ENCODE measurements around the gene TMIGD3.
"Not testable (repeated sequence)": the region's sequence is repeated elsewhere in the genome, so short reads cannot be mapped to it uniquely, and the experiment has no call there.

TMIGD3 gene

DNA sequence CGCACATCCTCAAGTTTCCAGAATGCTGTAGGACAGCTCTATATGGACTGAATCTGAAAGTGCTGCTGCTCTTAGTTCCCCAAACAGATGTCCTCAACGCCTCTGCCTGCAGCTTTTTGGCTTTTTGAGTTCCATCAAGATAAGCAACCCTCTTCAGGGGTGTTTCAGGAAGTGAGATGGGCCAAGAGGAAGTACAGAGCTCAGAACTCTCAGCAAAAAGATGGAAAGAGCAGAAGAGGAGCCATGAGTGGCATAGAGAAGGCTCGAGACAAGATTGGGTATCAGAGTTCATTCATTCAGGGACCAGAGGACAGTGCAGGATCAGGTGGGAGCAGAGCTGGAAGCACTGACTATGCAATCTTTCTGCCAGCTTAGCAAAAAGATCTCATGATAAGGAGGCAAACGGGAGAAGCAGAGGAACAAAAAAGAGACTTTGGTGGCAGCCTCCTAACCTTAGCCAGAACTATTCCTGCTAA is at the start of gene TMIGD3, which contains the start of gene ADORA3:
TMIGD3 (minus strand) TSS at position 49 of the 476 bp plus-strand sequence. CDS start 279 bp downstream, outside the sequence.
ADORA3 (minus strand) TSS at position 49 of the 476 bp plus-strand sequence. CDS start 279 bp downstream, outside the sequence.
- intact Hi-C loops (cut with DNase I), result no loop called here
- no peak for DNase-seq

DNA sequence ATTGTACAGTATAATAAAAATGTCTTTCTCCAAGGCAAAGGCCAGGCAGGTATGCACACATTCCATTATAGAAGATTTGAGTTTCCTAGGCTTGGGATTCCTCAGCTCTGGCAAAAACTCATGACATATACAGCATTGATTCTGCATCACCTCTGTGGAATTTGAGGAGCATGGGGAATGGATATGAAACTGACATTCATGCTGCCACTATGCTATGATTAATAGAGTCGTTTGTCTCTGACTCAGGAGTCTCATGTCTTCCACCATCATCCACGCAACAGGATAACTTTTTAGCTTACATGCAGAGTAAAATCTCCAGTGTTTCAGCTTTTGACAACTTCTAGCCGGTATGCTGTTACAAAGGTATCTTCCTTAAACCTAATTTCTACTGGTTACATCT is 49.8 kb upstream of the TMIGD3 start:
- intact Hi-C loops (cut with DNase I), result no loop called here
- DNase-seq, result no peak

DNA sequence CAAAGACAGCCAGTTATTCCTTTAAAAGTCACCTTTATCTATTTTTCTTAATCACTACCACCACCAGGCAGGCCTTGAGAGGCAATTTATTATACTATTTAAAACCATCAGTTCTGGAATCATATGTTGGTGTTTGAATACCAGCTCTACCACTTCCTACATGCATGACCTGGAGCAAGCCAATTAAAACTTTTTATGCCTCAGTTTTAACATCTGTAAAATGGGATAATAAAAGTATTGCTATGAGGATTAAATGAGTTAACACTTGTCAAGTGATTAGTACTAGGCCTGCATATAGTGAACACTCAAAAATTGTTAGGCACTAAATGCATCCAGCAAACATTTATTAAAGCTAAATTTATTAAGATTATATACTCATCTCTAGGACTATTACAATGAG is 49.2 kb upstream of the TMIGD3 start:
- intact Hi-C loops (cut with DNase I), result no loop called here
- DNase-seq, result no peak

DNA sequence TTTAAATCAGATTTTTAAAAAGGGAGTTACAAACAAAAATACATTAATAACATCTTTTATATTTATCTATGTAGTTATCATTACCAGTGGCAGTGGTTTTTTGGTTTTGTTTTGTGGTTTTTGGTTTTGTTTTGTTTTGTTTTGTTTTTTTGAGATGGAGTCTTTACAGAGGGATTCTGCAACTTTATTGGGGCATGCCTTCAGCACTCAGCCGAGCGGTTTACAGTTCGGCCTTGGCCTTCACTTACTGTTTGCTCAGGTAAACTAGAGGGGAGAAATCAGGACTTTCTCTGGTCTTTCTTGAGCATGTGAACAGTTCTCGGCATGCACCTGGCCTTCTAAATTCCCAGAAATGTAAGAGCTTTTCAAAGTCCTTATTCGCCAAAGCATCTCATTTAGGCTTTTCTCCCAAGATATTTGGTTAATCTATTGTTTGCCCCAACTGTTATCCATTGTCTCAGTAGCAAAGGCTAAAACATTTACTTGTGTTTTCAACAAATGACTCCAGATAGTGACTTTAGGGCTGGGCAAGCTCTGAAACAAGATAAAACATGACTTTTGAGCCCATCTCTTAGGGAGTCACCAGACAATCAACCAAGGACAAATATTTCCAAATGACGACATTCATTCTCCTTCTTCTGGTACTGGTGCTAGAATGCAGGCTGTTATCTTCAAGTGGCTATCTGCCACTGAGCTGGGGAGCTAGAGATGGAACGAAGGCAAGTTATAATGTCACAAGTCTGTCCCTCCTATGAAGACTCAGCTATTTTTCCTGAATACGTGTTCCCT is 48.4 kb upstream of the TMIGD3 start:
- intact Hi-C loops (cut with DNase I), result no loop called here
- DNase-seq, result no peak

DNA sequence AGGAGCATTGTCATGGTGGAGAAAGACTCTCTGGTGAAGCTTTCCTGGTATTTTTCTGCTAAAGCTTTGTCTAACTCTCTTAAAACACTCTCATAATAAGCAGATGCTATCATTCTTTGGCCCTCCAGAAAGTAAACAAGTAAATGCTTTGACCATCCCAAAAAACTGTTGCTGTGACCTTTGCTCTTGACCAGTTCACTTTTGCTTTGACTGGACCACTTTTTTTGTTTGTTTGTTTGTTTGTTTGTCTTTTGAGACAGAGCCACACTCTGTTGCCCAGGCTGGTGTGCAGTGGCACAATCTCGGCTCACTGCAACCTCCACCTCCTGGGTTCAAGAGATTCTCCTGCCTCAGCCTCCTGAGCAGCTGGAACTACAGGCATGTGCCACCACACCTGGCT is 44.4 kb upstream of the TMIGD3 start:
- intact Hi-C loops (cut with DNase I); DNase-seq: not testable (repeated sequence)

DNA sequence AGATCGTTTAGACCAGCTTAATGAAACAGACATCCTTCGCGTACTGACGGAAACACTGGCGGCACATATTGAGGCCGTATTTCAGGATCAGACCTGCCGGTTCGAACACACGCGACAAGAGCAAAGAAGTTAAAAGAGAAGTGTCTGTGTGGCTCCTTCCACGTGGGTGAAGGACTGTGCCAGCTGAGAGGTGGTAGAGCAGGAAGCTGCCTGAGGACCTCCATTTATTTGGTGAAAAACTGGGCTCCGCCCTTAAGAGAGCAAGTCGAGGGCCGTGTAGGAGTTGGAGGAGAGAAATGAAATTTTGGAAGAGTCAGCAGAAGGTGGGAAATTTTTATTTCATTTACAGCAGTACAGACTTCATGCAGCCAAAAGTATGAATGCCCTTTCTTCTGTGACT is 38.8 kb upstream of the TMIGD3 start:
- intact Hi-C loops (cut with DNase I), result no loop called here
- DNase-seq, result no peak

DNA sequence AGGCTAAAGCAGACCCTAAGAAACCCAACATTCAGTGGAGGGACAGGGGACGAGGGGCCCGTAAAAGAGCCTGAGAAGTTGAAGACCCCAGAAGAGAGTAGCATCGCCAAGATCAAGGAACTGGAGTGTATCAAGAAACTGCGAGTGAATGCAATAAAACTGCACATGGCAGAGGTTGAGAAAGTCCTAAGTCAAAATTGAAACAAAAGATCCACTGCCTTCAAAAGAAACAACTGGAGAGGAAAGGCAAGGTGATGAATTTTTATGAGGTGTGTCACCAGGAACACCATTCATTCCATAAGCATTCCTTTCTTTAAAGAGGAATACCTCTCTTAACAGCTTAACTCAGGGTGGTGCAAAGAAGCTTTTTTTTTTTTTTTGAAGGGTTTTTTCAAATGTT is 38.3 kb upstream of the TMIGD3 start:
- no peak for DNase-seq
- intact Hi-C loops (cut with DNase I), result no loop called here

DNA sequence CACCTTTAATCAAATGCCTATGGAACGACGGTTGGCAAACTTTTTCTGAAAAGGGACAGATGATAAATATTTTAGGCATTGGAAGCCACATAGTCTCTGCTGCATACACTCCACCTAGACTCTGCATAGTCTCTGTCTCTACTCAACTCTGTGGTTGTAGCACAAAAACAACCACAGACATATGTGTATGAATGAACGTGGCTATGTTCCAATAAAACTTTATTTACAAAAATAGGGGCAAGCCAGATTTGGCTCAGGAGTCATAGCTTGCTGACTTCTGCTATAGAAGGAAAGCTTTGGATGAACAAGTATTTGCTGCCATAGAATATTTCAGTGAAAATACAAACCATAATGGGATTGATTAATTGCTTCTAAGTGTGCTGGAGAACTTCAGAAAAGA is 37.5 kb upstream of the TMIGD3 start:
- intact Hi-C loops (cut with DNase I), result no loop called here
- DNase-seq, result no peak

DNA sequence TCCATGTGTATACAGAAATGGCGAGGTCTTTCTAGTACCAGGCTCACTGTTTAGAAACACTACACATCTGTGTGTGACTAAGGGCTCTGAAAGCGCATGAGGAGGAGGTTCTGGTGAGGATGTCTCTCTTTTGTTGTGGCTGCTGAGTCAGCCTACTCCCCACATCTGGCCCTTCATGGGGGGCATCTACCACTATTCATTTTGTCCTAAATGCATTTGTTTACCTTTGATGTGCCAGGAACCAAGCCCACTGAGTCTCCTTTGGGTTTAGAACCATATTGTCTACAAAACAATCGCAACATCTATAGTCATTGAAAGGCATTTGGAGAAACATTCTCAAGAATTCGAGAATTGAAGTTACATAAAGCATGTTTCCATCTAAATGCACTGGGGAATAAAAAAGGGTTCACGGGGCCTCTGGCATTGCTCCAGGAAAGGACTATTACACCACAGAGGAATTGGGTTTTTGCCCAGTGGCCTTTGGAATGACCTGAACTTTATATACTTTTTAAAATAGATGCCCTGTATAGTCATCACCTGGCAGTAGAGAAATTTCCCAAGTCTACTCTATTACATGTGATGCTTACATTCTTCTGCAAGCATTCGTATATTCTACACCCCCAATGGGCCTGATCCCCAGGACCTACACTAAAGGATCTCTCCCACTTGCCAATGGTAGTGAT is 35.1 kb upstream of the TMIGD3 start:
- intact Hi-C loops (cut with DNase I), result no loop called here
- DNase-seq, result no peak

DNA sequence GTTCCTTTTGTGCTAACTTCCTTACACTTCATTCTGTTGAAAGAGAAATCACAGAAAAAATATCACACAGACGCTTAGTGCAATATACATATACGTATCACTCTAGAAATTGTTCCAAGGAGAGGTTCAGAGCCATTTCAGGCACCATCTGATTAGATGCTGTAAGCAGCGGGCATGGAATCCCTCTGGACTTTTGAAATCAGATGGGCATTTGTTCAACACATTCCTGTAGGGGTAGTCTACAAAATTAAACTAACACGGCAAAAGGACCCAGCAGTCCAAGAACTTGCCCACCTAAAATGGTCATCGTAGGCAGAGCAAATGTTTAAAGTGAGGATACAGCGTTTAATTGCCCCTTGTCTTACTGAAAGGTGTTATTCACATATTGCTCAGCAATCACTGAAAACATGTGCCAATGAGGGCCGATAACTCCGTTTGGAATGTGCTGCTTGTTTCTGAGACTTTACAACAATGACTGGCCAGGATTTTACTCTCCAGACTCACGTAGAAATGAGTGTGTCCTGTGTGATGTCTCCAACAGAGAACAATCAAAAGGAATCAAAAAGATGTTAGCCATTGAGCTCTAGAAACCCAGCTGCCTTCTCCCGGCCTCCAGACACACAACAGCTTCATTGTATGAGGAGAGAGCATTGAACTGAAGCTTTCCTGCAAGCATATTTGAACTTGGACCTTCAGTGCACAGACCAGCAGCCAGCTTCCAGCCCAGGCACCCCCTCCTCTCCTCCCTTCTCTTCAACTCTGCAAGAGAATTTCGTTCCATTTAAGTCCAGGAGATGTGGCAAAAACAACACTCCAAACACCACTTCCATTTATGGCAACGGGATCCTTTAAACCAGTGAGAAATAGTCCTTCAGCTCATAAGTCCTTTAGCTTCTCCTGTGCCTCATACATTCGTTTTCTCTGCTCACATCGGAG is 32.1 kb upstream of the TMIGD3 start:
- intact Hi-C loops (cut with DNase I), result no loop called here
- DNase-seq, result peak in 3 of 10 donors; percentile 39 to 90 (median 45)

DNA sequence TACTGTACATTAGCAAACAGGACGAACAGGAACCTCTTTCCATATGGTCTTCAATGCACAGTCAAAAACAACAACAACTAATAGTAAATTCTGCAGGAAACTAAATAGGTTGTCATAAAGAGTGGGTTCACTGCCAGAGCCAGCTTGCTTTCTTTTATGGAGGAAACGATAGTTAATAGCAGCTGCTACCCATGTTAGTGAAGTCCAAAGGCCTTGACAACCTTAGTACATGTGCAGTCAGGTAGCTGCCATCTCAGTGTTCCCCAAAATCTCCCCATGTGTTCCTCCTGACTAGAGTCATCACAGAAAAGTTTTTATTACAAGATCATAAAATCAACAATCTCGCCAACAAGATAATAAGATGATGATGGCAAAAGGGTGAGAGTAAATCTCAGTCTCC is 16.6 kb upstream of the TMIGD3 start:
- intact Hi-C loops (cut with DNase I), result no loop called here

DNA sequence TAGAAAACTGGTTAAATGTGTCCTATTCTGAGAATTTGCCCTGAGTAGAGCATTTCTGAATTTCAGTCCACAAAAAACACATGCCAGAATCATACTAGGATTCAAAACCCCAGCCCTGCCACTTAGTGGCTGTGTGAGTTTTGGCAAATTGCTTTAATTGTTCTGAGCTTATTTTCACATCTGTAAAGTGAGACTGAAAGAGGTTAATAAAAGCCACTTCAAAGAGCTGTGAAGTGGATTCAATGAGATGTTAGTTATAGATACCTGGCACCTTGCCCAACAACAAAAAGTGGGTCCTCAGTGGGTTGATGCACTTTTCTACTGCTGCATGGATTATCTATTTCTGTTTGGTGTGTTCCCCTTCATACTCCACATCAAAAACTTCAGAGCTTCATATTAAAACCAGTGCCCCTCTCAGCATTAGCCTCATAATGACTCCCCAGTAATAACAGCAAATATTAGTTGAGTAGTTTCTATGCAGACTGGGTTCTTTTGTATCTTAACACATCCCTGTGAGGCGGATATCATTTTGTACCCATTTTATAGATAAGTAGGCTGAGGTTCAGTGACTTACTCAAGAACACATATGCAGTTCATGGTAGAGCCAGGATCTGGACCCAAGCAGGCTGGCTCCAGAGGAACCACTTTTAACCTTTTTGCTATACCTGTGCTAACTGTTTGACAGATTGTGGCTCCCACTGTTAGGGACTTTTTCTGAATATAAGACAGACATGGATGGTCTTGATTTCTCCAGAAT is 14.2 kb upstream of the TMIGD3 start:
- DNase-seq, result no peak
- intact Hi-C loops (cut with DNase I), result no loop called here

More for the DNA sequence above, 16.6 kb upstream of the TMIGD3 start:
- DNase-seq, result no peak

DNA sequence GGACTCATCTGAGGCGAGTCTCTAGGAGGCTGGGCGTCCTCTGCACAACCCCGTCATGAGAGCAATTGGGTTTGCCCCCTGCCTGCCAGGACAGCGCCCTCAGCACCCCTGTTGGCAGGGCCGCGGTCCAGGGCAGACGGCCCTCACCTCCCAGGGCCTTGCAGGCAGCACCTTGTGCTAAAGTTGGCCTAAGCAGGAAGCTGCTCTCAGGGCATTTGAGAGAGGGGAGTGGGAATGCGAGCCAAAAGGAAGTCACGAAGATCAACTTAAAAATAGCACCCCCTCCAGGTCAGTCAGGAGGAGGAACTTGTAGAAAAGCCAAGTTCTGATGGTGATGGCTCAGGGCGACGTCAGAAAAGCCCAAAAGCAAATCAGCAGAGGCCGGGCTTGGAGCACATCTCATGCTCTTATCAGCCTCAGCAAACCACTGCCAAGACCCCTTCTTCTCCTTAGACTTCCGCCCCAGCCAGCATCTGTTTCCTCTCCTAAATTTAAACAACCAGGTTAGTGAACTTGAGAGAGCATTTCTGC is 12.6 kb upstream of the TMIGD3 start:
- intact Hi-C loops (cut with DNase I), result no loop called here

DNA sequence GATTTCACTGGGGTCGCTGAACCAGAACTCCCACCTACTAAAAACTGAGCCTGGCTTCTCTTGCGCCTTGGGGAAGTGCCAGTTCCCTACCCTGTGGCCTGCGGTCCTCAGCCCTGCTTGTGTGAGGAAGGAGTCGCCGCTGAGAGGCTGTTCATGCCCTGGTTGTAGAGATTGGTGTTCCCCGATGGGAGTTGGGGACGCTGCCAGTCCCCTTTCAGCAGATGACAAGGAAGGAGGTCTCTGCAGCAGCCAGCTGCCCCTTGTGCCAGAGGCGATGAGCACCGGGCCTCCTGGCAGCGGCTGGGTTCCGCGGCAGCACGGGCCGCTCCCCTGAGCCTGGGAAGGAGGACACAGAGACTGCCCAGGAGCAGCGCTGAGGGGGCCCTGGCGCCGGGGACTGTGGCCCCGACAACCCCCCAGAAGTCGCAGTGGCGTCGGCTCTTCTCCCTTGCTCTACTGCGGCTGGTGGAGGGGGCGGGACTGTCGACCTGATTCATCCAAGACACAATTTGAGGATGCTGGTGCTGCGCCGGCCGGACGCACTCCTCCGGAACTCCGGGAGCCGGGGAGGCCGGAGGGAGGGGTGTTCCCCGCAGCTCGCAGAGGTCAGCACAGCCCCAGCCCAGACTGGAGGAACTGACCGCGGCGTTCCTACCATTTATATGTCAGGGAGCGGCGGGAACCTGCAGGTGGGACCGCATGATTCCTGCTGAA is 12.0 kb upstream of the TMIGD3 start:
- peak in 5 of 10 donors; percentile 41 to 90 (median 80) for DNase-seq
- intact Hi-C loops (cut with DNase I), result no loop called here

More for the DNA sequence above, 12.6 kb upstream of the TMIGD3 start:
- peak in 3 of 10 donors; percentile 21 to 85 (median 74) for DNase-seq

DNA sequence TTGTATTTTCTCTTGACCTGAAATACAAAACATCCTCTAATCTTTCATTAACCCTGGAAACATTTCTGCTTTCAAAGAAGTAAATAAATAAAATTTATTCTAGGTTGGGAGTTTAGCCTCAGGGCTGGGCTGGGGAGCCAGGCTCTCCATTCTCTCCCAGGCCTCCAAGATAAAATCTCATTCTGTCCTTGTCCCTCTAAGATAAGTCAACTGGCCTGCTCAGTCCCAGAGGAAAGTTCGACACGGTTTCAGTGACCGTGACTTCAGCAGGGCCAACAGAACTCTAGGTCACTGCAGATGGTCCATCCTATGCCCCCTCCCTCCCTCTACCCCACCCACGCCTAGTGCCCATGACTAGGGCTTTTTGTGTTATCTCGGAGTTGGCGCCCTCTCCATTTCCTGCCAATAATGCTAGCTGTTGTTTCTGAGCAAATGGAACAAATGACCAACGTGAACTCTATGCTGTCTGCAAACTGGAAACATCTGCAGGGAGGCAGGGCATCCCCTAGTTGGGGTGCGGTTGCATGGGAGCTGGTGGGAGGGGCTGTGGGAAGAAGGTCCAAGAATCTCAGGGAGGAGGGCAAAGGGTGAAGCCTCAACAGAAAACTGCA is 10.1 kb upstream of the TMIGD3 start:
- DNase-seq, result peak in 7 of 10 donors; percentile 59 to 93 (median 75)
- intact Hi-C loops (cut with DNase I), result loop anchor here (2.0 kb wide), 1 partner anchor 105 kb away; the partner anchor contains the start of gene RAP1A

DNA sequence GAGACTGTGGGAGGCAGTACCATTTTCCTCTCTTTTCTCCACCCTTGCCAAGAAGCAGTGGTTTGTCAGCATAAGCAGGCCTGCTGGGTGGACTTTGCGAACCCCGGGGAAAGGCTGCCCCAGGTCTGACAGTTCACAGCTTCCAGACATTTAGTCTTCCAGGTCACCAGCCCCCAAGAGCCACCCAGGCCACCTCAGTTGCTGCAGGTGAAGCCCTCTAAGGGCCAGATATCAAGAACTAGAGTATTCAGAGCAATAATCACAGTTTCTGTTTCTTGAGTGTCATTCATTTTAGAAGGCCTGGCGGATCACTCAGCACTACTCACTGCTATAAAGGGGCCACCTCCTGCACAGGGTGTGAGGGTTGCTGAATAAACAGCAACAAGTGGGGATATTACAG is 9.5 kb upstream of the TMIGD3 start:
- intact Hi-C loops (cut with DNase I), result loop anchor here (2.0 kb wide), 1 partner anchor 106 kb away; the partner anchor contains the start of gene RAP1A
- DNase-seq, result no peak

DNA sequence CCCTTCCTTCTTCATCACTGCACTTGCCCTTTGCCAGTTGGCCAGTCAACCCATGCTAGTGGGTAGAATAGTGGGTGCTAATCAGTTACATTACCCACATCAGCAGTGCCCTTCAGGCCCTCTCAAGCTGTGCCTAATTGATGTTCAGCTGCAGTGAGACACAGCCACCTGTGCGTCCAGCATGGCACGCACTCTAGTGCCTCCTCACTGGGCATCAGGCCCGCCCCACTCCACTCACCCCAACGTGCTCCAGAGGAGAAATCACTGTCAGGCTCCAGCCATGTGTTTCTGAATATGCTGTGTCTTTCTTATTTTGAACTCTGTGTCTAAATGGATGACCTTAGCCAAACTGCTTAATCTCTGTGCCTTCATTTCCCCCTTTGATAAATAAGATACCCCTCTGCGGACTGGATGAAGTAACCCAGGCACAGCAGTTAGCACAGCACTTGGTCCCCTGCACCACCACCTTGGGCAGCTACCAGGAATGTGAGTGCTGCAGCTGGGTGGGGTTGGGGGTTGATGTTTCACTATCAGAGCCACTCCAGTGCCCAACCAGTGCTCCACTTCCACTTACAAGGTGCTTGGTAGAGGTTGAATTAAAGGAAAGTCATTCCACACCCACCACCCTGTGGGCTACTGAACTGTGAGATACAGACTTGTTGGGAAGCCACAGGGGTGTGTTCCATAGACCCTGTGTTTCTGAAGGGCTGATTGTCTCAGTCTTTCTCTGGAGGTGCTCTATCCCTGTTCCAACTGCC is 8.9 kb upstream of the TMIGD3 start:
- peak in 1 of 10 donors; percentile 51 for DNase-seq
- intact Hi-C loops (cut with DNase I), result loop anchor here (2.0 kb wide), 1 partner anchor 106 kb away; the partner anchor contains the start of gene RAP1A

Measured in posterior cingulate gyrus (tissue), 11 donors.